GM15510 (cell line): ENCODE results near the gene PRAC2.

Source experiments
- POLR2A ChIP-seq: IDR thresholded peaks from 3 replicates; pipeline ENCODE4 v1.6.1; 2011; ENCODE audit warnings: borderline replicate concordance; ENCODE audit not compliant: insufficient read length; ENCODE audit errors: extremely low read depth

The PRAC2 gene

GRCh38 chr17:48726114-48726915, 3.3 kb downstream of the PRAC2 start:
- TF ChIP-seq POLR2A: no peak

GRCh38 chr17:48726916-48727286, 3.9 kb downstream of the PRAC2 start:
- no peak for TF ChIP-seq POLR2A

GRCh38 chr17:48727415-48728175, 4.6 kb downstream of the PRAC2 start:
- TF ChIP-seq POLR2A: no peak

- TF ChIP-seq POLR2A: no peak
Measured at GRCh38 chr17:48728232-48729231, 5.5 kb downstream of the PRAC2 start, which contains the start of gene HOXB13. Gene HOXB13 (minus strand): TSS chr17:48728750. CDS start chr17:48728593, 157 bp downstream.

DNA sequence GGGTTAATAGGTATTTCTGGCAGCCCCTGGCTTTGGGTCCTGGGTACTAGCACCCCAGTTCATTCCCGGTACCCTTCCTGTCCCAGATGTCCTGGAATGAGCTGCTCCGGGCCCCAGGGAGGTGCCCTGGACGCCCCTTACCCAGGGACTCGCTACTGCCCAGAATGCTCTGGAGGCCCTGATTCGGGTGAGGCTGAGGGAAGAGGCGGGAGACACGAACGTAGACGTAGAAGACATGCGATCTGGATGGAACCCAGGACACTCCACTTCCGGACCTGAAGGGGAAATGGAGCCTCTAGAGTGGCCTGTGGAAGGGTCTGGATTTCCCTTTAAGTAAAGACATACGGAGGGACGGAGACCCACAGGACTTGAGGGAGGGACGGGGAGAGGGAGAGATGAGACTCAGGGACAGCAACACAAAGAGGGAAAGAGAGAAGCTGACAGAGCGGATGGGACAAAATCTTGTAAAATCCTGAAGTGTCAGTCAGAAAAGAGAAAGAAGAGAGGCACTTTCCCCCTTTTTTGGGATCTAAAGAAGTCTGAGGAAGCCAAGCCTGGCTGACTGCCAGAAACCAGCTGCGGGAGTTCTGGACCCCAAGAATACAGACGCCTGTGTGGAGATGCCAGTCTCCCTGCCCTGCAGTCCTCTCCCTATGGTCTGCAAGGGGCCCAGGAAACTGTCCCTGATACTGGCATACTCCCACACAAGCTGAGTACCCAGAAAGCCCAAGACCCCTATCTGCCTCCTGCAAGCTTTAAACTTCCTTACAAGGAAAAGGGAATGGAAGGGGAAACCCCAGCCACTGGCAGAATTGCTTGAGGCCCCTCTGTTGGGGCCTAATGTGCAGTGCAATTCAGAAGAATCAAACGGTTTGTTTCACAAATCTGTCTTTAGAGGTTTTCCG, 6.6 kb downstream of the PRAC2 start:
- TF ChIP-seq POLR2A: no peak

DNA sequence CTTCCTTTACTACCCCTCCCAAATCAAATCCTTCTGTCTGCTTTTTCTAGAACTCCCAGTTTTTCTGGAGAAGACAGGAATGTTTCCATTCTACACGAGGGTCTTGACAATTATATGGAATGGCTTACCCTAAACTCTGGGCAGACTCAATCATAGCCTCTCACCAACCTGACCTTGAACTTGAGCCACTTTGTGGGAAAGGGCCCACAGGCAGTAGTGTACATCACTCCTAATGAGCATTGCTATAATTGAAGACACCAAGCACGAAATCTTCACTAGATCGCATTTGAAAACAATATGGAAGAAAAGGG, 7.2 kb downstream of the PRAC2 start:
- no peak for TF ChIP-seq POLR2A

DNA sequence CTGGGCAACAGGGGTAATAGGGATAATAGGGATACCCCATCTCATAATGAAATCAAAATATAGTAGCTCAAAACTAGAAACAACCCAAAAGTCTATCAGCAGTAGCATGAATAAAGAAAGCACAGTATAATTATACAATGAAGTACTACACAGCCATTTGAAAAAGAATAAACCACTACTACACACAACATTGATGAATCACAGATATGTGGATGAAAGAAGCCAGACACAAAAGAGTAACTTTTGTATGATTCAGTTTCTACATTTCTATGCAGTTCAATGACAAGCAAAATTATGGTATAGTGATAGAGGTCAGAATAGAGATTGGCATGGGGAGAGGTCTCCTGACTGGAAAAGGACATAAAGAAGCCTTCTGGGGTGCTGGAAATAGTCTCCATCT, 8.4 kb downstream of the PRAC2 start:
- no peak for TF ChIP-seq POLR2A

DNA sequence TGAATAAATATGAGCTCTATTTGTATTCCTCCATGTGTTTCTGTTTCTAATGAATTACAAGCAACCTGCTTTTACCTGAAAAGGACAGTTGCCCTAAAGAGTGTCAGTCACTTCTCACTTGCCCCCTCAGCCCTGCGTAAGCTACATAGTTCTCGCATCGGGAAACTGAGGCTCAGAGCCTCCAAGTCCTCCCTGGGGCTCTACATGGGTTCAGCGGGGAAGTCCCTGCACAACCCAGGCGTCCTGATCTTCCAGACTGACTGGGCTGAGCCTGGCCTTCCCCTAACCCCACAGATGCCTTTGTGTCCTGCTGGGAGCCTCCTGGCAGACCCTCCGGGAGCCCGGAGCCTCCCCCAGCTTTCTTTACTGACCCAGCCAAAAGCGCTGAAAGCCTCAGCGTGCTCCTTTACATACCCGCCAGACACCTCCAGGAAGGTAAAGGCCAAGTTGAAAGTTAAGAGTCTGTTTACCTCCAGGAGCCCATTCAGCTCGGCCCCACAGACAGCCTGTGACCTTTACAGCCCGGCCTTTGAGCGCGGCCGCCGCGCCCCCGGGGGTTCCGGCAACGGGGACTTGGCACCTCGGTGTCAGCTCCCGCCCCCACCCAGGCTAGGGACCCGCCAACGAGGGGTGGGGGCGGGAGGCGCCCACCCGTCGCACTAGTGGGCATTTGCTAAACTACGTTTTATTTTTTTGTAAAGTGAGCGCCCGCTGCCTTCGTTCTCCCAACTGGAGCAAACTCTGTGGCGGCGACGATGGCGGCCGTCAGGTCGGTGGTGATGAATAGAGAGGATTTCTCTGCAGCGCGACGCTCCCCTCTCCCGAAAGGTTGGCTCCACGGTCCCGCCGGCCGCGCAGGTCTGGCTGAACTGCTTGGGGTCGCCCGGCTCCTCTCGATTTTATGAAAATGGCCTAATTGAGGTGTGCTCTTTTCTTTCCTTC, 10.0 kb downstream of the PRAC2 start:
- no peak for TF ChIP-seq POLR2A

- TF ChIP-seq POLR2A: no peak
Measured at GRCh38 chr17:48733632-48734328, 10.8 kb downstream of the PRAC2 start.

DNA sequence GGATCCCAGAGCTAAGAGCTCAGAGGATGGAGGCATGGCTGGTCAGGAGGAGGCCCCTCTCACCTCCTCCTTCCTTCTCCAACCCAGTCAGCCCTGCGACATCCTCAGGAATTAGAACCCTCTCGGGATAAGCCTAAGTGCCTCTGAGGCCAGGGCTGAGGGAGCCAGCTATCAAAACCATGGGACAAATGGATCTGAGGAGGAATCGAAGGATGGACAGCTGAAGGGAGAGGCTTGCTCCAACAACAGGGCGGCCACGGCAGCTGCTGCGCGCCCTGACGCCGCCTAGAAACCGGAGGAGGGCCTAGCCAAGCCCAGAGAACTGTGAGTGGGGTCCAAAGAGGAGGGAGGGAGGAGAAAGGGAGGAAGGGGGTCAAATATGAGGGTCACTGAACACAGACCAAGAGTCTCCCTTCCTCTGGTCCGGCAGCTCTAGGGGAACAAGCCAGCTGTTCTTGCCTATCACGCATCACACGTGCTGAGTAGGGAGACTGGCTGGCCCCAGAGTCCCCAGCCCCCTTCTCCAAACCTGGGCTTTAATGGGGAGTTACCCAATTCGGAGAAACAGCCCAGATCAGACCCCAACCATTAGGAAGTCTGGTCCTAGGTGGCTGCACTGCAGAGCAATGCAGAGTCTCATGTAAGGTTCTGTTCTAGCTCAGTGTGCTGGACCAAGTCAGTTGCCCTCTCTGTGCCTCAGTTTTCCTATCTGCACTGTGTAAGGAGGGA, 11.5 kb downstream of the PRAC2 start:
- TF ChIP-seq POLR2A: no peak

GRCh38 chr17:48735062-48735351, 12.0 kb downstream of the PRAC2 start:
- no peak for TF ChIP-seq POLR2A
